SW 1271 (cell line): ENCODE measurements around the gene ELN.
"Not testable (repeated sequence)": the region's sequence is repeated elsewhere in the genome, so short reads cannot be mapped to it uniquely, and the experiment has no call there.

Experiments
- DNase-seq, 2 experiments: peaks; one replicate each; lab custom pipeline; 2025; lab: John Stamatoyannopoulos, UW

The ELN gene

DNA sequence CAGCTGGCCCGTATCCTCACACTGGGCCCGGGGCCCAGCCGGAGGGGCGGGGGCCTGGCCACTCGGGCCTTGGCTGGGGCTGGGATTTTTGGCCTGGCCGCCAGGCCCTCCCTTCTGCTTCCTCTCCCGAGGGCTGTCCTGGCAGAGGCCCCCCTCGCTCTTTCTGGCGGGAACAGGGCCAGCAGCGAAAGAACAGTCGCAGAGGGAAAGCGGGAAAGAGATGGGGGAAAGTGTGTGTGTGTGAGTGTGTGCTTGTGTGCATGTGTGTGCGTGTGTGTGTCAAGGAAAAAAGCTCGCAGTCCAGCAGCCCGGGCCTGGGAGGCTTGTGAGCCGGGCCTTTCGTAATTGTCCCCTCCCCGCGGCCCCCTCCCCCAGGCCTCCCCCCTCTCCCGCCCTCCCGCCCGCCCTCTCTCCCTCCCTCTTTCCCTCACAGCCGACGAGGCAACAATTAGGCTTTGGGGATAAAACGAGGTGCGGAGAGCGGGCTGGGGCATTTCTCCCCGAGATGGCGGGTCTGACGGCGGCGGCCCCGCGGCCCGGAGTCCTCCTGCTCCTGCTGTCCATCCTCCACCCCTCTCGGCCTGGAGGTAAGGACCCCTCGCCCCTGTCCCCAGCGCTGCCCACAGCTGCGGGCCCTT, at the start of gene ELN:
Gene ELN, plus strand, starts transcription at position 491 of the 638 bp plus-strand sequence. Its CDS starts 15 bp downstream, at position 506.
- DNase-seq = no peak

- DNase-seq = no peak
Observed at GRCh38 chr7:73978661-73979563, 49.1 kb upstream of the ELN start.

- DNase-seq = not testable (repeated sequence)
Observed at GRCh38 chr7:73979656-73980055, 48.3 kb upstream of the ELN start.

- DNase-seq = no peak
Observed at GRCh38 chr7:73980206-73980605, 47.8 kb upstream of the ELN start.

DNA sequence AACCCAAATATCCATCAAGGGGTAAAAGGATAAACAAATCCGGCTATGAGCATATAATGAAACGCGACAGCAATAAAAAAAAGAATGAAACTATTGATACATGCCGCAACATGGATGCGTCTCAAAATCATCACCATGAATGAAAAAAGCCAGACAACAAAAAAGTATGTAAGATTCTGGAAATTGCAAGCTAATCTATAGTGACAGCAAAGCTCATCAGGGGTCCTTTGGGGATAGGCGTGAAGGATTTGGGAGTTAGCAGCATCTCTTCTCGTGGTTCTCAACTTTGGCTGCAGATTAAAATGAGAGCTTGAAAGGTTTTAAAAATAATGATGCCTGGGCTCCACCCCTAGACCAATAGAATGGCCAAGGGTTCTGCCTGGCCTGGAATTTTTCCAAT, 46.0 kb upstream of the ELN start:
- DNase-seq = no peak

DNA sequence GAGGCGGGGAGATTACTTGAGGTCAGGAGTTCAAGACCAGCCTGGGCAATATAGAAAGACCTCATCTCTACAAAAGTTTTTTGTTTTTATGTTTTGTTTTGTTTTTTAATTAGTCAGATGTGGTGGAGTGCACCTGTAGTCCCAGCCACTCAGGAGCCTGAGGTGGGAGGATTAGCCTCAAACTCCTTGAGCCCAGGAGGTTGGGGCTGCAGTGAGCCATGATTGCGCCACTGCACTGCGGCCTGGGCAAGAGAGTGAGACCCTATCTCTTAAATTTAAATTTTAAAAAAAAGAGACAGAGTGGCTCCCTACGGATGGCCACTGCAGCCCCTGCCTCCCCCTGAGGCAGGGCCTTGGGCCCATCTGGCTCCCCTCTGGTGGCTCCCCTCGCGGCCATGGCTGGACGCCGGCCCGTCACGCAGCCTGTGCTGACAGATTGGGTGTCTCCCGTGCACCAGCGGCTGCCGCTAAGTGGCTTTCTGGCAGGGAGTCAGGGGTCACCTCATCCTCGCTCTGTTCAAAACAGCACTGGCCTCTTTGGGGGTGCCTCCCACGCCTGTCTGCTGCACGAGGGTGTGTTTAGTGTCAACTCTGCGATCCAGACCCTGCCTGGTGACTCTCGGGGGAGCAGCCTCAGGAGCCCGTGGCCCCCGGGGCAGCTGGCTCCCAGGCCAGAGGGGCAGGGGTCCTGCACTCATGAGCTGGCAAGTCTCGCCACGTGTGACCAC, 44.4 kb upstream of the ELN start:
- DNase-seq = no peak

DNA sequence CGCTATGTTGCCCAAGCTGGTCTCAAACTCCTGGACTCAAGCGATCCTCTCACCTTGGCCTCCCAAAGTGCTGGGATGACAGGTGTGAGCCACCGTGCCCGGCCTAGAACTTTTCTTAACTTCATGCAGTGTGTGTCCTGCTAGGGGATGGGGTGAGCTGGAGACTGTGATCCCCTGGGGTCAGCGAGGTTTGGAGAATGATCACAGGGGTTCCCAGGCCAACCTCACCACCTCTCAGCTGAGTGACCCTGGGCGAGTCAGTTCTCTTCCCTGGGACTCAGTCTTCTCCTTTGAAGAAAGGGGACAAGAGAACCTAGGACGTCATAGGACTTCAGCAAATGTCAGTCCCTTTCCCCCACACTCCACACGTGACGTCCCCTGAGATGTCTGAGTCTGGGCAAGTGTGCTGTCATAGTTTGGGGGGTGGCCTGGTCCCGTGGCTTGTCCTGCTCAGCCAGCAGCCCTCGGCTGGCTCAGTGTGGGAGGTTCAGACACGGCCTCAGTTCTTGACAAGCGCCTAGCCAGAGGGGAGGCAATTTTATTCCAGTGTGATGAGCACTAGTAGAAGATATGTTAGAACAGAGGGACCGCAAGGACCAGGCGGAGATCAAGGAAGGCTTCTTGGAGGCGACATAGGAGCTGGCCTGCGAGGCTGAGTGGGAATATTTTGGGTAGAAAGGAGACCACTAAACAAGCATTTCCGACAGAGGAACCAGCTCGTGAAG, 43.3 kb upstream of the ELN start:
- no peak for DNase-seq

GRCh38 chr7:73985737-73986141, 42.2 kb upstream of the ELN start:
- DNase-seq = no peak

- DNase-seq = no peak
Observed at GRCh38 chr7:73986158-73986631, 41.8 kb upstream of the ELN start.

DNA sequence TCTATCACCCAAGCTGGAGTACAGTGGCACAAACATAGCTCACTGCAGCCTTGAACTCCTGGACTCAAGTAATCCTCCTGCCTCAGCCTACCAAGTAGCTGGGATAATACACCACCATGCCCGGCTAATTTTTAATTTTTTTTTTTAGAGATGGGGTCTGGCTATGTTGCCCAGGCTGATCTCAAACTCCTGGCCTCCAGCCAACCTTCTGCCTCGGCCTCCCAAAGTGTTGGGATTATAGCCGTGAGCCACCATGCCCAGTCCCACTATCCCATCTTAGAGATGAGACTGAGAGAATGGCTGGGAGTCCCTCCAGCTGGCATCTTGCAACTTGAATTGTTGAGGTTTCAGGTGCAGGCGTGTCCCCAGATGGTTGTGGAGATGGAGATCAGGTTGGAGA, 40.7 kb upstream of the ELN start:
- no peak for DNase-seq

DNA sequence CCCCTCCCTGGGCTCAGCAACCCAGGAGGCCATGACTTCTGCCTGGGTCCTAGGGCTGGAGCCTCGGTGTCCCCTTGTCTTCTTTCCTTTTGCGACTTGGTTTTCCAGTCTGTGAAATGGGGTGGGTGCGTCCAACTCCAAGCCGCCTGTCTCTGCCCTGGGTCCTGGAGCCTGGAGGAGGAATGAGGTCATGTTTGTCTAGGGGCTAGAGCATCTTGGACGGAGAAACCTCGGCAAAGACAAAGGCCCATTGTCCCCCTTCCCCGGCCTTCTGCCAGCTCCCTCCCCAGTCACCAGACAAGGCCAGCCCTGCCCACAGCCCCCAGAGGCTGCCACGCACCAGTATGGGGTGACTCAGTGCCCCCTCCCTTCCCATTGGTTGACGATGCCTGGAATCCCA, 39.8 kb upstream of the ELN start:
- no peak for DNase-seq

DNA sequence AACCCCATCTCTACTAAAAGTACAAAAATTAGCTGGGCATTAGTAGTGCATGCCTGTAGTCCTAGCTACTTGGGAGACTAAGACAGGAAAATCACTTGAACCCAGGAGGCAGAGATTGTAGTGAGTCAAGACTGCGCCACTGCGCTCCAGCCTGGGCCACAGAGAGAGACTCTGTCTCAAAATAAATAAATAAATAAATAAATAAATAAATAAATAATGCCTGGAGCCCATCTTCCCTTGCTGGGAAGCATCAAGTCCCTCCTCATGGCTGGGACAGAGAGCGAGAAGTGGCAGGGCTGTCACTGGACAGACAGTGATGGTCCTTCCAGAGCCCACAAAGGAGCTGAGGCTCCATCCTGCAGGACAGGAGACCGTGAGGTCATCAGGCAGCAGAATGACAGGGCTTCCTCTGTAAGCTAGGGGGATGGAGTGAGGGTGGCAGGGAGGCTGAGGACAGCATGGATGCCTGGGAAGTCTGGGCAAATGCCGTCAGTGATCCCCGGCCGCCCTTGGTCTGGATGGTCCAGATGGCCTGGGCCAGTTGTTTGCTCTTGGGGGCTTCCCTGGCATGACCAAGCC, 36.4 kb upstream of the ELN start:
- DNase-seq = no peak

DNA sequence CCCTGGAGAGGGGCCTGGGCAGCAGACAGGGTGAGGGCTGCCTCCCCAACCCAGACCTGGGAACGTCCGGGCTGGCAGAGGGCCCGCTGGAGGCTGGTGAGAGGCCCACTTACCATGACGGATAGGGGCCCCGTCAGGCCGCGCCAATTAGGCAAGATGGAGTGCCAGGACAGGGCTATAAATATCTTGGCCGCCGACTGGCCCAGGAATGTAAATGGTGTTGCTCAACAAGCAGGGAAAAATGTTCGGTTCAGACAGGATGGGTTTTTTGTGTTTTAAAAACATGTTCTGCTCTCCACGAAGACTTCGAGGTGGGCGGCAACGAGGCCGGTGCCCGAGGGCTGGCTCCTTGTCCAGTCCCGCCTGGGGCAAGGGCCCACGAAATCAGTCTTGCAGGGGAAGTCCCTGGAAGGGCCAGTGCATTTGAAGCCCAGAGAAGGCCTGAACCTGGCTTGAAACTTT, 35.8 kb upstream of the ELN start:
- DNase-seq = no peak

GRCh38 chr7:73994023-73994422, 34.0 kb upstream of the ELN start:
- DNase-seq = no peak

DNA sequence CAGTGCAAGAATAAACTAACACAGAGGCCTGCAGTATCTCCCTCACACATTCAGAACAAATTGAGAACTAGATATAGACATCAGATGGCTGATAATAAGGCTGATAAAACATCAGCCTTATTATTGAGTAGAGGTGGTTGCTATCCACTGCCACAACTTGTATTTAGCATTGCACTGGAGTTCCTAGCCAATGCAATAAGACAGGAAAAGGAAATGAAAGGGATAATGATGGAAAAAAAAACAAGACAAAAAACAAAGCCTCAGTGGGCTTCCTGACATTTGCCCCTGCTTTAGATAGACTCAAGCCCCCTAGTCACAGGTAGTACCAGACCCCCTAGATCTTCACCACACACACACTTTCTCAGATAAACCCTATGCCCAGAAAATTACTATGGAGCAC, 33.2 kb upstream of the ELN start:
- DNase-seq = no peak

- DNase-seq = no peak
Observed at GRCh38 chr7:73995330-73995729, 32.6 kb upstream of the ELN start.

DNA sequence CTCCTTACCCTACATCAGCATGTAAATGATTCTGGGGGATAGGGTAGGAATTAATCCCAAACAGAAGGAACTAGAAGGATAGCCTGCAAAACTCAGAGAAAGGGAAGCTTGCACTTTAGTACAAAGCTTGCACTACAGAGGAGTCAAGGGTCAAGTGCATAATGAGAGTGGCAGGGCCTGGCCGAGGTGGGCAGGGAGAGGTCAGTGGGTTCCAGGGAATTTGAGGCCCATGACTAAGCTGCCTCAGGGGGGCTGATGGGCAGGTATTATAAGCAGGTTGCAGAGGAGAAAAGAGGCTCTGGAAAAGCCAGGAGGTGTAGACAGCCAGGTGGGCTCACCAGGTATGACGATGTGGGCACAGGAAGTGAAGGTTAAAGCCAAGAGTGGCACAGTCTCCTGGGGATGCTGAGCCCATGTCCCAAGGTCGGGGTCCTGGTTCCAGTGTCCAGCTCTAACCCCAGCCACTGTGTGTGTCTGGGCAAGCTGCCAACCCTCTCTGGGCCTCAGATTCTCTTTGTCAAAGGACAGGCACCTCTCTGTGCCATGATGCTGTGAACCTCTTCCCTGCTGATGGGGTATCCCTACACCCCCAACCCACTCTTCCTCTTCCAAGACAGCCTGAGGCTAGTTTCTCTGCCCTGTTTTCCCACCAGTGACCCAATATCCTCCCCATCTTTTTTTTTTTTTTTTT, 32.0 kb upstream of the ELN start:
- DNase-seq = no peak

DNA sequence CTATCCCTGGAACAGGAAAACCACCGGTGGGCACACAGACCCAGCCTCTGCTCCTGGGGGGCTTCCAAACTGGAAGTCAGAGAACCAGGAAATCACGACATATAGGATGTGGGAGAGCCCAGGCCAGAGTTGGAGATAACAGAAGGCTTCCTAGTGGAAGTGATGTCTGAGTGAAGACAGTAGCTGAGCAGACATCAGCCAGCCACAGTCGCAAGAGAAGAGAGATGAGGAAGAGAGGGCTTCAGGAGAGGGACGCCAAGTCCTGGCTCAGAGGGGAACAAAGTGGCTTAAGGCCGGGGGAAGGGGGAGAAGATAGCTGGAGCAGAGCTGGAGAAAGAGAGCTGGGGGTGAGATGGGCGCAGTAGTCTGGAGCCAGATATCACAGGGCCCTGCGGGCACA, 30.9 kb upstream of the ELN start:
- no peak for DNase-seq

DNA sequence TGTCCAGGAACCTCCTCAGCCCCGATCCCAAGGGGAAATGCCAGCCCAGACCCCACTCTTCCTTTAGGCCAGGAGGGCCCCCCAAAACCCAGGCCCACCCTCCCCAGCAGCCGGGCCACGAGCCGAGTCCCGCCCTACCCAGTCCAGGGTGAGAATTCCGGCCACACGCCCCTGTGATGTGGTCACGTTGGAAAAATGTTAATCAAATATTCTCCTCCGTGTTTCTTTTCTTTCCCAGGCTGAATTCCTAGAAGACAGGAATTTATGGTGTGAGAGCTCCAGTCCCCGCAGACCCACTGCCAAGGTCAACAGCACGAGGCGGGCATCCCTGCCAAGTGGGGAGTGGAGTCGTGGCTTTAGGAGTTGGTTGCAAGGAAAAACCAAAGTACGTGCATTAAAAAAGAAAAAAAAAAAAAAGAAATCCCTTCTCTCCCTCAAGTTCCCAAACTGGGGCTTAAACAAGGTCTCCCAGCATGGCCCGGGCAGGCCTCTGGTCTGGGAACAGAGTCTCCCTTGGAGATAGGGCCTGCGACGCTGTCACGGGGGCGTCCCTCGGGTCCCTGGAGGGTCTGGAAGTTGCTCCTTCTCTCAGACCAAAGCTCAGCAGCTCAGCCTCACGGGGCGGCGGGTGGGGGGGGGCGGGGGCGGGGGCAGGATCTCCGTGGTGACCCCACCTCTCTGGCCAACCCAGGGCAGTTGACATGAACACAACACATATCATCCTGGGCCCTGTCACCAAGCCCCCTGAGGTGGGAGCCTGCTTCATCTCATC, 28.1 kb upstream of the ELN start:
- DNase-seq = no peak

GRCh38 chr7:74000489-74001149, 27.4 kb upstream of the ELN start:
- no peak for DNase-seq
